Body of pancreas (tissue), 4 donors: Measurements from ENCODE around the gene VWC2L. TPM values are rescaled to one million over a fixed set of nuclear protein-coding genes. Genes with fewer than 3 reads are reported as not detected.

Experiments
- ATAC-seq: fragments of 150-250 bp; one replicate; pipeline ENCODE4 v1.9.1; 2016
- DNase-seq, 4 donors: peaks; one replicate each; pipeline ENCODE4 v3.0.0-alpha.2; 2019
- H3K27ac ChIP-seq, 4 donors: fragments of 200-600 bp; sonication (generic); 1 replicate in 3 of 4; 2 replicates in 1 of 4; pipeline versions ENCODE4 v1.5.1 to v1.6.1; 2016 to 2019; ENCODE audit warnings: mild to moderate bottlenecking in 1 of 4, mixed read lengths in 1 of 4, moderate library complexity in 1 of 4
- H3K27me3 ChIP-seq, 2 donors: fragments of 200-600 bp; sonication (generic); one replicate each; pipeline ENCODE4 v1.6.0; 2016; ENCODE audit warnings: mild to moderate bottlenecking in 1 of 2
- H3K36me3 ChIP-seq, 2 donors: fragments of 200-600 bp; sonication (generic); replicated peaks in 1 of 2; 2 replicates each; pipeline ENCODE4 v1.5.1; 2016; ENCODE audit warnings: low read depth in 2 of 2; ENCODE audit not compliant: insufficient read depth in 1 of 2
- H3K4me1 ChIP-seq: fragments of 200-600 bp; sonication (generic); one replicate; pipeline ENCODE4 v1.6.0; 2016
- H3K4me3 ChIP-seq, 2 donors: fragments of 200-600 bp; sonication (generic); 1 replicate in 1 of 2; 2 replicates in 1 of 2; pipeline ENCODE4 v1.5.1; 2016 to 2019
- H3K9me3 ChIP-seq, 3 donors: fragments of 200-600 bp; sonication (generic); 1 replicate in 2 of 3; 2 replicates in 1 of 3; pipeline ENCODE4 v1.5.1; 2016
- POLR2A ChIP-seq, 3 donors: fragments of 450-650 bp; IDR thresholded peaks; one replicate each; pipeline ENCODE4 v1.6.1; 2016; ENCODE audit warnings: antibody characterized with exemption in 3 of 3, mild to moderate bottlenecking in 2 of 3
- WGBS, 2 donors: methylation state at CpG; one replicate each; pipeline ENCODE4 v1.1.5; 2017; 5-methylcytosine and 5-hydroxymethylcytosine counted together
- intact Hi-C: fragments of 100-400 bp; cut with DNase I; formaldehyde crosslinking; loops from one replicate; pipeline ENCODE4 v1.15.1; 2023
- total RNA-seq, 2 donors: library from RNA; depleted of rRNA; stranded (reverse); fragments of >200 nt; gene quantifications; one replicate each; pipeline ENCODE4 v1.1.0, GENCODE V29; 2016
- TF ChIP-seq, protein P1 (sequence below), 7 experiments: fragments of 450-650 bp in 4 of 7; fragments of 200-600 bp in 3 of 7; sonication (generic) in 3 of 7; IDR thresholded peaks; one replicate each; pipeline ENCODE4 v1.5.1; 2016 to 2019; ENCODE audit warnings: antibody characterized with exemption in 7 of 7

Gene VWC2L
- total RNA-seq, 2 donors from 2014 or later: not detected

DNA sequence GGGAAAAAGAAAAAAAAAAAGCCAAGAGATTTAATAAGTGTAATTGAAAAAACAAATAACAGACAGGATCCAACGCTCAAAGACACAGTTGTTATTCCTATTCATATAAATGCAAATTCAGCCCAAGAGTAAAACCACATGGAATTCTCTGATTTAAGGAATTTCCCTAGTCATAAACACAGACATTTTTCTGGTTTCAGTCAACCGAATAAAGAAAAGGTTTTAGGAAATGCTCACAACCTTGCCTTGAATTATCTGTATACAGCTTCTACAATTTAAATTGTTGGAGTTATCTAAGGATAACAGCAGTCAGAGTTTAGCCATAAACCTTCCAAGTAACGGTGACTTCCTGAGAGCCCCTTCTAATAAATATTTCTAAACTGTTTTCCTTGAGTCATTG, 122.7 kb downstream of the VWC2L start:
- no peaks in the 10 kb centered on the region for H3K4me1 ChIP-seq
- intact Hi-C loops: no loop called here
- H3K36me3 ChIP-seq: no peaks in the 10 kb centered on the region
- DNase-seq (no peak), ATAC-seq (no peak)
- TF ChIP-seq, protein P1, sequence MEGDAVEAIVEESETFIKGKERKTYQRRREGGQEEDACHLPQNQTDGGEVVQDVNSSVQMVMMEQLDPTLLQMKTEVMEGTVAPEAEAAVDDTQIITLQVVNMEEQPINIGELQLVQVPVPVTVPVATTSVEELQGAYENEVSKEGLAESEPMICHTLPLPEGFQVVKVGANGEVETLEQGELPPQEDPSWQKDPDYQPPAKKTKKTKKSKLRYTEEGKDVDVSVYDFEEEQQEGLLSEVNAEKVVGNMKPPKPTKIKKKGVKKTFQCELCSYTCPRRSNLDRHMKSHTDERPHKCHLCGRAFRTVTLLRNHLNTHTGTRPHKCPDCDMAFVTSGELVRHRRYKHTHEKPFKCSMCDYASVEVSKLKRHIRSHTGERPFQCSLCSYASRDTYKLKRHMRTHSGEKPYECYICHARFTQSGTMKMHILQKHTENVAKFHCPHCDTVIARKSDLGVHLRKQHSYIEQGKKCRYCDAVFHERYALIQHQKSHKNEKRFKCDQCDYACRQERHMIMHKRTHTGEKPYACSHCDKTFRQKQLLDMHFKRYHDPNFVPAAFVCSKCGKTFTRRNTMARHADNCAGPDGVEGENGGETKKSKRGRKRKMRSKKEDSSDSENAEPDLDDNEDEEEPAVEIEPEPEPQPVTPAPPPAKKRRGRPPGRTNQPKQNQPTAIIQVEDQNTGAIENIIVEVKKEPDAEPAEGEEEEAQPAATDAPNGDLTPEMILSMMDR (IDR thresholded peaks at IDR 0.05): no peak
- TF ChIP-seq POLR2A (IDR thresholded peaks at IDR 0.05): no peak
- WGBS, 2 donors: 68 to 70% methylated on average over 3 of the region's 3 CpGs
- H3K27me3 ChIP-seq: no peaks in the 10 kb centered on the region
- no peaks in the 10 kb centered on the region for H3K9me3 ChIP-seq
- no peak overlapping the region for H3K4me3 ChIP-seq
- H3K27ac ChIP-seq: no peak overlapping the region

DNA sequence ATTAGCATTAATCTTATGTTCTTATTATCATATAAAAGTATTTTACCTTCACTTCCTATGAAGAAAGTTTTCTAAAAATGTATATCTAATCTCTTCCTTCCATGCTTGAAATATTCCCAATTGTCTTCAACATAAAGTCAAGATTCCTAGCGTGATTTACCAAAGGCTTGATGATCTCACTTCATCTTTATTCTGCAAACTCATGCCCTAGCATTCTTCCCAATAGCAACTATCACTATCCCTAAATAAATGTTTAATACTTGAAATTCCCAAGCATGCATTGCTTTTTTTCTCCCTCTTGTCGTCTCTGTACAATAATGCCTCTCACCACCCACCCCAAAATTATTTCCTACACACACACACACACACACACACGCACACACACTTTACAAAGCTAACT, 125.8 kb downstream of the VWC2L start:
- Histone ChIP-seq H3K36me3 (no peaks in the 10 kb centered on the region), H3K4me3 (no peak overlapping the region), H3K27ac (no peak overlapping the region), H3K27me3 (no peaks in the 10 kb centered on the region), H3K9me3 (no peaks in the 10 kb centered on the region), H3K4me1 (no peaks in the 10 kb centered on the region)
- DNase-seq: no peak
- 46 to 54% methylated on average over 3 of the region's 3 CpGs for WGBS, 2 donors
- no peak for ATAC-seq
- no peak for TF ChIP-seq POLR2A (IDR thresholded peaks at IDR 0.05)
- TF ChIP-seq, protein P1 (IDR thresholded peaks at IDR 0.05): no peak
- intact Hi-C loops: no loop called here

DNA sequence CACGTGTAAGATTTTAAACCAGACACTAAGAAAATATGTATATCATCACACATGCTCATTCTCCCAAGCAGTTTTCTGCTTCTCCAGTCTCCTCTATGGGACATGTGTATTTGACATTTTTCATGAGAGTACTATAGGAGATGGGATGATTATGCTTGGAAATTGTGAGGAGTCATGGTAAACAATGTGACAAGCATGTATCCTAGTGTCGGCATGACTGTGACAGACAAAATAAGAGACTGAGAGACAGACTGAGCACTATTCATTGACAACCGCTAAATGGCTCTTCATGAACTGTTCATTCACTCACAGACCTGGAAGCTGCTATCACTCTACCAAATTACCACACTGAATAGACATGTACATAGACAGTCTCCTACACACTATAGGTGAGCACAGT, 127.1 kb downstream of the VWC2L start:
- Histone ChIP-seq H3K9me3 (no peaks in the 10 kb centered on the region), H3K27ac (no peak overlapping the region), H3K27me3 (no peaks in the 10 kb centered on the region), H3K4me1 (no peaks in the 10 kb centered on the region), H3K4me3 (no peak overlapping the region), H3K36me3 (no peaks in the 10 kb centered on the region)
- TF ChIP-seq, protein P1 (IDR thresholded peaks at IDR 0.05): no peak
- TF ChIP-seq POLR2A (IDR thresholded peaks at IDR 0.05): no peak
- no peak for DNase-seq
- intact Hi-C loops: no loop called here
- WGBS, 2 donors: 47 to 53% methylated on average over 3 of the region's 3 CpGs
- no peak for ATAC-seq

DNA sequence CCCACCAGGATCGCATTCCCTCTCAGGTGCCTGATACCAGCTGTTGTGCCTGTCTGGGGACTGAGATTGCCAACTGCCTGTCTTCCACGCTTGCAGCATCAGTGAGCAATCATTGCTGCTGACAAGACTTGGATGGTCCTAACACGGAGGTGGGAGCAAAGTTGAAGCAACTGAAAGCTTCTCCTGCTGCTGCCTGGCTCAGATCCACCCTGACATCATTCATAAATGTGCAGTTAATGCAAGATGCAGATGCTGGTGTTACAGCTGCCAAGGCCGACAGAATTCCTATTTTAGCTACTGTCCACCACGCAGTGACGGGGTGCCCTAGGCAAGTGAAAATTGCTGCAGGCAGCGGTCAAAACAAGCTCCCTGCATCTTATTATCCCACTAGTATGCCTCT, 131.4 kb downstream of the VWC2L start:
- TF ChIP-seq POLR2A (IDR thresholded peaks at IDR 0.05): no peak
- TF ChIP-seq, protein P1 (IDR thresholded peaks at IDR 0.05): no peak
- no peaks in the 10 kb centered on the region for H3K27me3 ChIP-seq
- 53 to 63% methylated on average over 7 of the region's 7 CpGs for whole genome bisulfite sequencing, 2 donors
- no peaks in the 10 kb centered on the region for H3K4me1 ChIP-seq
- intact Hi-C loops: no loop called here
- H3K9me3 ChIP-seq: no peaks in the 10 kb centered on the region
- H3K27ac ChIP-seq: no peak overlapping the region
- no peak overlapping the region for H3K4me3 ChIP-seq
- no peak for ATAC-seq
- H3K36me3 ChIP-seq: no peaks in the 10 kb centered on the region
- DNase-seq: no peak

DNA sequence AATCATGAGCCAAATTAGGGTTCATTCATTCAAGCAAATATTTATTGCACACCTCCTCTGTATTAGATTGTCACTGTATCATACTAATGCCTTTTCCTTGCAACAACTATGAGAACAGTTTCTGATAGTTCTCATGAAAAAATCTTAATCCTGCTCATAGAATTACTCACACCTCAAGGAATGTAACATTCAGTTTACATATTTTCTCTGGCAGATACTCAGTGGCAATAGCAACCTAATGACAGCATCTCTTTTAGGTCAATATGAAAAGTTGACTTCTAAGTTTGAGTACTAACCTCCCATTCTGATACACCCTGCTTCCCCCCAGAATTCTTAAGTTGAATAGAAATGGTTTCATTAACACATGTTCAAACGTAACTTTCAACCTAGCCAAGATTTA, 132.0 kb downstream of the VWC2L start:
- H3K27me3 ChIP-seq: no peaks in the 10 kb centered on the region
- ATAC-seq: no peak
- 20 to 50% methylated on average over 1 of the region's 1 CpG for whole genome bisulfite sequencing, 2 donors
- DNase-seq: no peak
- no peaks in the 10 kb centered on the region for H3K36me3 ChIP-seq
- no peak overlapping the region for H3K4me3 ChIP-seq
- no peak for TF ChIP-seq POLR2A (IDR thresholded peaks at IDR 0.05)
- TF ChIP-seq, protein P1 (IDR thresholded peaks at IDR 0.05): no peak
- intact Hi-C loops: no loop called here
- no peaks in the 10 kb centered on the region for H3K9me3 ChIP-seq
- H3K27ac ChIP-seq: no peak overlapping the region
- no peaks in the 10 kb centered on the region for H3K4me1 ChIP-seq
